ENCODE results near the gene CORO2B.

CORO2B gene

DNA sequence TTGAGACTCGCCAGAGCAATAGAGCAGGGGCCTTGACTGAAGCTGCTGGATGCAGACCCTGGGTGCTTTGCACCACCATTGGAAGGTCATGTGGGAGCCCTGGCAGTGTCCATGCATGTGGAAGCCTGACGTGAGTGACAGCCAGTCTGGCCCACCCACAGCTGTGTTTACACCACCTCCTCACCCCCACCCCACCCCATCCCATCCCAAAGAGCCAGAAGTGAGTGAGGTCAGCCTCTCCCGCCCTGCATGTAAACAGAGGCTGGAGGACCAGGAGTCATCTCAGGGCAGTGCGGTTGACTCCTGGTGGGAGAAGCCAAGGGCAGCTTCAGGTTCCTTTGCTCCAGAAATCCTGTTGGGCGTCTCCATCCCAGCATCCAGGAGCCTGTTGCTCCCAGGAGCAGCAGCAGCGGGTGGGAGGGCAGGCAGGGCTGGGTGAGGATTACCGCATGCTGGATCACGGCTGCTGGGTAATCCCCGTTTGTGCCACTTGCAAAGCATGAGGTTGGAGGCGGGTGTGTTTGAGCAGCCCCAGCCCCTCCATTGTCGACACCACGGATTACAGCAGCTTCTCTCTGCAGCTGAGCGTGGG, 44.6 kb downstream of the CORO2B start:
- in situ Hi-C loops (cut with MboI; ENCODE audit: low sequenced_read_pairs) = no loop called here

DNA sequence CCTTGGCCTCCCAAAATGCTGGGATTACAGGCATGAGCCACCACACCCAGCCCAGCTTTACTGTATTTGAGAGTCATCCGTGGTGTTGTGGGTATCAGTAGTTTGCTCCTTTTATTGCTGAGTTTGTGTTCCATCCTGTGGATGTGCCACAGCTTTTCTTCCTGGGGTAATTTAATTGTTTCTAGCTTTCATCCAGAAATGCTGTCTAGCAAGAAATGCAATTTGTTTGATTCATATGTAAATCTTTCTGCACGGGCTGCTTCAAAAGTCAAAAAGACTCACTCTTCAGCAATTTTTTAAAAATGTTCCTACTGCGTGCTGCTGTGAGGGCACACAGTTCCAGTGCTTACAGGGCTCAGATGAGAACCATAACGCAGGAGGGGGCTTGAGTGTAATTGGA, 47.1 kb downstream of the CORO2B start:
- in situ Hi-C loops (cut with MboI; ENCODE audit: low sequenced_read_pairs) = no loop called here

- in situ Hi-C loops (cut with MboI; ENCODE audit: low sequenced_read_pairs) = no loop called here
These were observed 47.5 kb downstream of the CORO2B start for GRCh38 chr15:68626283-68626682.

- in situ Hi-C loops (cut with MboI; ENCODE audit: low sequenced_read_pairs) = no loop called here
These were observed 47.9 kb downstream of the CORO2B start for GRCh38 chr15:68626739-68627138.

GRCh38 chr15:68627476-68627875, 48.7 kb downstream of the CORO2B start:
- in situ Hi-C loops (cut with MboI; ENCODE audit: low sequenced_read_pairs) = no loop called here

- in situ Hi-C loops (cut with MboI; ENCODE audit: low sequenced_read_pairs) = no loop called here
These were observed 49.2 kb downstream of the CORO2B start for GRCh38 chr15:68627995-68628394.

GRCh38 chr15:68629519-68630210, 50.9 kb downstream of the CORO2B start:
- in situ Hi-C loops (cut with MboI; ENCODE audit: low sequenced_read_pairs) = no loop called here

- in situ Hi-C loops (cut with MboI; ENCODE audit: low sequenced_read_pairs) = no loop called here
These were observed 51.4 kb downstream of the CORO2B start for GRCh38 chr15:68630211-68630555.

DNA sequence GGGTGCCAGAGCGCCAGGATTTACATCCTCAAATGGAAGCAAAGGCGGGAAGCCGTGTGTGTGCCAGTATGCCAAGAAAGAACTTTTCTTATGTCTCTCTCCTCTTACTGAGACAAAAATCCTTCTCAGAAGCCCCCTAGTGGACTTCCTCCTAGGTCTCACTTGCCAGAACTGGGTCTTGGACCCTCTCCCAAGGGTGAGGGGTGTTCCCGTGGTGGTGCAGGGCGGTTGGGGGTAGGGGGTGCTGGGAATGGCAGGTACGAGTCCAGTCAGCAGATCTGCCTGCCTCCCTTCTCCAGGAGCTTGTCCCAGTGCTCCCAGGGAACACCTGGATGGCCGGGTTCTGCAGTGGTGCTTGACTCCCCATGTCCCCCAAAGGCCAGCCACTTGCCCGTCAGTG, 52.0 kb downstream of the CORO2B start:
- in situ Hi-C loops (cut with MboI; ENCODE audit: low sequenced_read_pairs) = no loop called here

DNA sequence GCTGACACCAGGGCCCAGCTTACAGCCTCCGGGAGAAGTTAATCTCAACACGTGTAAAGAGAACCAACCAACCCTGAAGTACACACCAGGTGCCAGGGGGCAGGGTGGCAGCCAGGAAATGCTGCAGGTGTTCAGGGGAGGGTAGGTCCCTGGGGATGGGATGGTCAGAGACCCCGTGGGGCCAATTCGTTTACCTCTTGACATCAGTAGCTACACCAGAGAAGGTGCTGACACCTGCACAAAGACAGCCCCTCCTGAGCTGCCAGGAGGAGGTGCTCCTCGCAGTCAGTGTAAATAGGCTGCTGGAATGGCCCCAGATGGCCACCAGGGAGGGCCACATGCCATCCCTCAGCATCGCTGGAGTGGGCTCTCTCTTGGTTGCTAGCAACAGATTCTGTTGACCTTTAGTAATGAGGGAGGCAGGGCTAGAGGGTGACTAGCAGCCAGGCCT, 52.8 kb downstream of the CORO2B start:
- in situ Hi-C loops (cut with MboI; ENCODE audit: low sequenced_read_pairs) = no loop called here

GRCh38 chr15:68632101-68632500, 53.3 kb downstream of the CORO2B start:
- in situ Hi-C loops (cut with MboI; ENCODE audit: low sequenced_read_pairs) = no loop called here

GRCh38 chr15:68633231-68634121, 54.7 kb downstream of the CORO2B start:
- in situ Hi-C loops (cut with MboI; ENCODE audit: low sequenced_read_pairs) = no loop called here

GRCh38 chr15:68634122-68634482, 55.3 kb downstream of the CORO2B start:
- in situ Hi-C loops (cut with MboI; ENCODE audit: low sequenced_read_pairs) = no loop called here

- in situ Hi-C loops (cut with MboI; ENCODE audit: low sequenced_read_pairs) = no loop called here
These were observed 55.7 kb downstream of the CORO2B start for GRCh38 chr15:68634531-68634930.

DNA sequence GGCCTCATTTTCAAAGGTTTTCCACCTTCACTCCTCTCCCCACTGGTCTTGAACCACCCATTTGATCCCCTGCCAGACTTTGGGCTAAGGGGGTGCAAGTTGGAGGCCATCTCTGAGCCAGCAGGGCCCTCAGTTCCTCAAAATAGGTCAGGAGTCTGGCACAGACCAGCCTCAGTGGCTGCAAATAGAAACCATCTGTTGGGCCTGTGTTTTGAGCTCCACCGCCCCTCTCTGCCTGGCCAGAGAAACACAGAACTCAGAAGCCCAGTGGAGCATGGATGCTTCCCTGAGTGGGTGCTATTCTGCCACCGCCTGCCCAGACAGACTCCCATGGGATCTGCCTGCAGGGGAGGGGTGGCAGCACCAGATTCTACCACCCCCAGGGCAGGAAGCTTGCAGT, 56.3 kb downstream of the CORO2B start:
- in situ Hi-C loops (cut with MboI; ENCODE audit: low sequenced_read_pairs) = no loop called here

DNA sequence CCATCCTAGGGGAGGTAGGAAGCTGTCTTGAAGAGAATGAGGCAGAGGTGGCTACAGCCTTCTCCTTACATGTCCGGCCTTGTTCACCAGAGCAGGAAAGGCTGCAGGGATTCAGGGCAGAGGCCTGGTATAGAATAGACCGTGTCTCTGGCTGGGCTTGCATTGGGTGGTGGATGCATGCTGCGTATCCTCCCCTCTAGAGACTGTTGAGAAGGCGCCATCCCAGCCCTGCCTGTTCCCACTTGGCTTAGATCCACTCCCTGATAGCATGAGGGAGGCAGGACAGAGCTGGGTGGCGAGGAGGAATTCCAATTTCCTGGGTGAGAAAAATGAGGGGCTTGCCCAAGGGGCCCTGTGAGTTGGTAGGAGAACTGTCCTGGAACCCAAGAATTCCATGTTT, 57.5 kb downstream of the CORO2B start:
- in situ Hi-C loops (cut with MboI; ENCODE audit: low sequenced_read_pairs) = no loop called here

- in situ Hi-C loops (cut with MboI; ENCODE audit: low sequenced_read_pairs) = no loop called here
These were observed 59.1 kb downstream of the CORO2B start for GRCh38 chr15:68637767-68638404.

DNA sequence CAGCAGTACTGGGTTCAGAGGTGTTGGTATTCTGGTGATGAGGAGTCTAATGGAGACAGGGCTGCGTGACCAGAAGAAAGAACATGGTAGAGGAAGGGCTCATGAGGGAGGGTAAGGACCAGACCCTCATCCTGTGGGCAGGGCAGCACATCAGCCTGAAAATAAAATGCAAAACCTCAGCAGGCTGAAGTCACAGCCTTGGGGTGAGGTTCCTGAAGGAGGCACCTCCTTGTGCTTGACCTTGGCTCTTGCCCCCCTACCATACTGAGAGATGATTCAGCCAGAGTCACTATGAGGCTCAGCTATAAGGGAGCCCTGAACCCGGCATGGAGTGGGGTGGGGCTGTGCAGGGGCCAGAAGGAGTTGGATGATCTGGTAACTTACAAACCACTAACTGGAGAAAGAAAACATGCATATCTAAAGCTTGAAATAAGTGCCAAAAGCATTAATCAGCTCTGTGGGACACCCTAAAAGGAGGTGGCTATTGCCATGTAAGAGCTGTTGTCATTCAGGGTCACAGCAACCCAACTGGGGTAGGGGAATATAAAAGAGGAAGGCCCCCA, 60.2 kb downstream of the CORO2B start:
- in situ Hi-C loops (cut with MboI; ENCODE audit: low sequenced_read_pairs) = no loop called here

DNA sequence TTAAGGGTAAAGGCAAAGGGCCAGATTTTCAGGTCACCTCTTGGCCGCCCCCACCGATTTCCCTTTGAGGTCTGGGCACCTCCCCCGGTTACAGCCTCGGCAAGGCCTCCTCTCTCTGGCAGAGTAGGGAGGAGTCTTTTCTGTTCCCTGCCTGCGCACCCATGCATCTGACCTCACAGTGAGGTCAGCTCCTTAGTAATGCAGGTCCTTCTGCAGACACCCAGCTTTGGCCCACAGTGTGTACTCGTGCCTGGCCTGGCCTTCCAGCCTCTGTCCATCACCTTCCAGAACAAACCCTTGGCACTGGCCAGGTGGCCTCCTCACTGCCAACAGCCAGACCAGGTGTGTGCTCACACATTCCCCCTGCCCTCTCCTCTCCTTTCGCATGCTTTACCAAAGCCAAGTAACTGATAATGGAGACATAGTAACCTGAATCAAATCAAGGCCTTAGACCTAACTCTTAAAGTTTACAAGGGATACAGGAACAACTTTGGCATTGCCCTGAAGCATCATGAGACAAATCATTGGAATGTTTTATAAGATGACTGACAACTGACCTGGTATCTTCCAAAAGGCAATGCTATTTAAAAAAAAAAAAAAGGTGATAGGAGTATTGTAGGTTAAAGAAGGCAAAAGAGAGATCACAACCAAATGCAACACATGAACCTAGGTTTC, 61.3 kb downstream of the CORO2B start:
- in situ Hi-C loops (cut with MboI; ENCODE audit: low sequenced_read_pairs) = no loop called here

GRCh38 chr15:68640791-68641331, 62.1 kb downstream of the CORO2B start:
- in situ Hi-C loops (cut with MboI; ENCODE audit: low sequenced_read_pairs) = no loop called here
